HG02938 (cell line): Measurements from ENCODE around the gene ZCCHC3.
"Not testable (repeated sequence)": the region's sequence is repeated elsewhere in the genome, so short reads cannot be mapped to it uniquely, and the experiment has no call there.

Source experiments
- ATAC-seq: cut with Tn5 transposase; IDR thresholded peaks from one replicate; pipeline ENCODE4 v1.9.1; 2021; ENCODE audit warnings: mild to moderate bottlenecking, moderate library complexity; ENCODE audit not compliant: unreplicated experiment

ZCCHC3 gene, protein sequence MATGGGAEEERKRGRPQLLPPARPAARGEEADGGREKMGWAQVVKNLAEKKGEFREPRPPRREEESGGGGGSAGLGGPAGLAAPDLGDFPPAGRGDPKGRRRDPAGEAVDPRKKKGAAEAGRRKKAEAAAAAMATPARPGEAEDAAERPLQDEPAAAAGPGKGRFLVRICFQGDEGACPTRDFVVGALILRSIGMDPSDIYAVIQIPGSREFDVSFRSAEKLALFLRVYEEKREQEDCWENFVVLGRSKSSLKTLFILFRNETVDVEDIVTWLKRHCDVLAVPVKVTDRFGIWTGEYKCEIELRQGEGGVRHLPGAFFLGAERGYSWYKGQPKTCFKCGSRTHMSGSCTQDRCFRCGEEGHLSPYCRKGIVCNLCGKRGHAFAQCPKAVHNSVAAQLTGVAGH

GRCh38 chr20:297098-297924, at the start of gene ZCCHC3:
ZCCHC3 (plus strand) TSS chr20:297570; CDS start chr20:297587, 17 bp downstream.
- ATAC-seq: peak; percentile 74

DNA sequence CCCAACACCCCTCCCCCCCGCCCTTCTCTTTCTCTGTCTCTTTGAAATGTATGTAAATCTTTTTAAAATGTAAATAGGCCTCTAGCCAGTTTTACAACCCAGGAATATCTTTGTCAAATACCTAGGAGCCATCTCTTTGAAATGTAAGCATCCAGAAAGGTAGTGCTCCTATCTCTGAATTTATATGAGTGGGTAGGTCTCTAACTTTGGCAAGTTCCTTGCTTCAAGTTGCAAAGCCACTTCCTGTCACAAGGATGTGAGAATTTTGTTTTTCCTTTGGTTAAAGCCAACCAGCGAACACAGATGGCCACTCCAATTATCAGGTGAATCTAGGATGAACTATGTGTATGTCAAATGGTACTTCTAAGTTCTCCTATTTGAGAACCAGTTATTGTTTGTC, 46.0 kb upstream of the ZCCHC3 start:
- ATAC-seq: no peak

GRCh38 chr20:252801-253200, 44.6 kb upstream of the ZCCHC3 start:
- ATAC-seq: no peak

GRCh38 chr20:253447-253846, 43.9 kb upstream of the ZCCHC3 start:
- not testable (repeated sequence) for ATAC-seq

DNA sequence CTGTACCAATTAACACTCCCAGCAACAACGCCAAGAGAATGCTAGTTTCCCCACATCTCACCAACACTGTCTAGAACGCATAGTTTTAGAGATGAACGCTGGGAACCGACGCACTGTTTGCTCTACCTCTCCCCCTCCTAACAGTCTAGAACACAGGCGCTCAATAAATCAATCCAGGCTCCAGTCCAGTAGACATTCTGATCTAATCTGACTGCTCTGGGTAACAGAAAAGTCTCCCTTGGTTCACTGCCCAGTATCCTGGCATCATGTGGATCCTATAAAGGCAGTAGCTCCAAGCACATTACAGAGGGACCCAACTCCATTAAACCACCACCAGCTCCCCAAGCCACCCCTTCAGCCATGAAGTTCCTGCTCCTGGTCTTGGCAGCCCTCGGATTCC, 40.0 kb upstream of the ZCCHC3 start, which contains the start of gene DEFB132:
DEFB132 (plus strand) TSS at position 306 of the 400 bp plus-strand sequence; CDS start at position 361, 55 bp downstream.
- no peak for ATAC-seq

DNA sequence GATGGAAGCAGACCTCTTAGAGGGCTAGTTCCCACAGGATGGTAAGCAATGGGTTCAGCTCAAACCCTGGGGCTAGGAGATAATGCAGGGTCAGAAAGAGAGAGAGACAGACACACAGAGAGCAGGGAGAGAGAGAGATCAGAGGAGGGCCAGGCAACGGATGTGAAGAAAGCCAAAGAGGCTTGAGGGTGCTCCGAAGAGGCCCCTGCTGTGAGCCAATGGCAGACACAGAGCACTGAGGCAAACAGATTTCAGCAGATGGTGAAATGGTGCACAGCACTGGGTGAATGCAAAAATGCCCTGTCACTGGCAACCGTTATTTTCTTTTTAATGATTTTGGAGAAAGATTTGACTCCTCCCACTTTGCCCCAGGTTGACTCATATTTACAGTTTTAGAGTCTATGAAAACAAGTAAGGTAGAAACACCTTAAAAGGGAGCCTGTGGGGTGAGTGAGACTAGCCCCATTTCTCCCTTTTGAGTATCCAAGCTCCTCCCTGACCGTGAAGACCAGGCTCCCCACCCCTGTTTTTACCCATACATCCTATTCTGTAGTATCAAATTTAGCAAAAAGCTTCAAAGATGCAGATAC, 39.0 kb upstream of the ZCCHC3 start:
- ATAC-seq: no peak

DNA sequence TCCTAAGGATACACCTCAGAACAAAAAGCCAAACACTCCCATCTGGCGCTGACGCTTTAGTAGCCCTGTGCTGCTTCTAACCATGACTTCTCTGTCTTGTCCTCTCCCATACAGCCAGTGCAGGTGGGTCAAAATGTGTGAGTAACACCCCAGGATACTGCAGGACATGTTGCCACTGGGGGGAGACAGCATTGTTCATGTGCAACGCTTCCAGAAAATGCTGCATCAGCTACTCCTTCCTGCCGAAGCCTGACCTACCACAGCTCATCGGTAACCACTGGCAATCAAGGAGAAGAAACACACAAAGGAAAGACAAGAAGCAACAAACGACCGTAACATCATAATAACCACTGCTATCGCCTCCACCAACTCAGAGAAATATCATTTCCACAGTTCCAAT, 38.4 kb upstream of the ZCCHC3 start:
- ATAC-seq: no peak

DNA sequence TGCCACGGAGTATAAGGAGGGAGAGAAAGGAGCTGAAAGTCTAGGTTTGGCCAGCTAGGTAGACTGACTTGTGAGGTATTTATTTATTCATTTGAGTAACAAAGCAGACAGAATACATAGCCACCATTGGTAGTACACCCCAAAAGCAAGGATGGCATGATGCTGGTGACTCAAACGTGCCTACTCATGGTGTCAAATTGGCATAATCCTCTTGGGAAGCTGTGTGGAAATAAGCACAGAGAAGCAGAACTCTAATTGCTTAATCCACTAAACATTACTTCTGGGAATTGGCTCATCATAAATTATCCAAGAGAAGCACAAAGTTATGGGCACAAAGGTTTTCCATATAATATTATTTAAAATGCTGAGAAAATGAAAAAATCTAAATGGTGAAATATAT, 37.4 kb upstream of the ZCCHC3 start:
- no peak for ATAC-seq

DNA sequence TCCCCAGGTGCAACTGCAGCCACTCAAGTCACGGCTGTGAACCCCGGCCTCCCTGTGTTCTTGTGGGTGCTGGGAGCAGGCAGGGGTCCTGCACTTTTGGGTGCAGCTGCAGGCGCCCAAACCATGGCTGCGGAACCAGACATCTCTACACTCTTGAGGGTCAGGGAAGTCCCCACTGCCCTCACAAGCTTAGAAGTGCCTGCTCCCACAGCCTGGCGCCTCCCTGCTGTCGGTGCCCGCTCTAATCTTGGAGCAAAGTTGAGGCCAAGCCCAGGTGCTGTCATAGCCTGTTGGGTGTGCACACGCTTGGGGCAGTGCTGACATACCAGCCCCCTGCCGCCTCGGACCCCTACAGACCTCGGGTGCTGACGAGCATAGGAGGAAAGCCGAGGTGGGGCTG, 33.7 kb upstream of the ZCCHC3 start:
- ATAC-seq: no peak

DNA sequence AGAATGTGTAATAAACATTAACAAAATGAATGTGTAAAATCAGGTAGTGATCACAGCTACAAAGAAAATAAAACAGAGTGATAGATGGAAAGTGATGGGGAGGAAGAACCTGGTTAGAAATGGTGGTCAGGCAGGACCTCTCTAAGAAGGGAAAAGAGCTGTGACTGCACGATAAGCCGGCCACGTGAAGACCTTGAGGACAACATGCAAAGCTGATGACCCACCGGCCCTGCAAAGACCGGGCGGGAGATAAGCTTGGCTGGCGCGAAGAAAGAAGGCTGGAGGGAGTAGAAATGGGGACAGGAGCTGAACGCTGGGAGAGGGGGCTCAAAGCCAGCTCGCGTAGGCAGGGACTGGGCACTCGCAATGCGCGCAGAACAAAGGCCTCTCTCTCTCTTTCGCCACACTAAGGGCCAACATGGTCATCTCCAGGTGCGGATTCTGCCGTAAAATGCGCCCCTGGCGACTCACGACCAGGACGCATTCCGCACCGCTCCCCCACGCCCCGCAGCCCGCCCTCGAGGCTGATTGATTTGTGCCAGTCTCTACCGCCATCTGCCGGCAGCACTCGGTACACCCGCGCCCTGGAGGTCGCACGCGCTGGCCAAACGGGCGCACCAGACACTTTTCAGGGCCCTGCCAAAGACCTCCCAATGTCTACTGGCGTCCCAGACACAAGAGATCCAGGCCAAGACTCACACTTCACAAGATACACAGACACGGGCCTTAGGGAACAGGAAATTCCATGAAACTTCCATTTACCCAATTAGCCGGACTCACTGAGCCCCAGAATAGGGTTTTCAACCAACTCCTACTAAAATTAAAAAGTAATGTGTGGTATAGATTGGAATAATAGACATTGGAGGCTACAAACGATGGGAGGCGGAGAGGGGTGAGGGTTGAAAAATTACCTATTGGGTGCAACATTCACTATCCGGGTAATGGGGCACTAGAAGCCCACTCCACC, 30.5 kb upstream of the ZCCHC3 start:
- ATAC-seq: peak; percentile 81

GRCh38 chr20:270517-270916, 26.9 kb upstream of the ZCCHC3 start:
- ATAC-seq: no peak

- ATAC-seq: no peak
Measured at GRCh38 chr20:271069-271468, 26.3 kb upstream of the ZCCHC3 start.

DNA sequence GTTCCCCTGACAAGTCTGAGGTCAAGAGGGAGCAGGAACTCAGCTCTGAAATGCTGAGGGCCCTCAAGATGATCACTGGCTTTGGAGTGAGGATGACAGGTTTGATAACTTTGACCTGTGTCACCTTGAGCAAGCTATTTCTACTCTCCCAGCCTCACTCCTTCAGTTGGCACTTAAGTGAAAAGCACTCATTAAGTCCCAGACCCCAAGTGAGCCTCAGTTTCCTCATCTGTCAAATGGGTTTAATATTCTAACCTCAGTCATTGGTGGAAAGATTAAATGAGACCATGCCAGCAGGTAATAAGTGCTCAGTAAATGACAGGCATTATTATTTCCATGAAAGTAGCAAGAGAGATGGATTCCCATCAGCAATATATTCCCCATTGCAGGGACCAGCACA, 25.8 kb upstream of the ZCCHC3 start:
- ATAC-seq: no peak

DNA sequence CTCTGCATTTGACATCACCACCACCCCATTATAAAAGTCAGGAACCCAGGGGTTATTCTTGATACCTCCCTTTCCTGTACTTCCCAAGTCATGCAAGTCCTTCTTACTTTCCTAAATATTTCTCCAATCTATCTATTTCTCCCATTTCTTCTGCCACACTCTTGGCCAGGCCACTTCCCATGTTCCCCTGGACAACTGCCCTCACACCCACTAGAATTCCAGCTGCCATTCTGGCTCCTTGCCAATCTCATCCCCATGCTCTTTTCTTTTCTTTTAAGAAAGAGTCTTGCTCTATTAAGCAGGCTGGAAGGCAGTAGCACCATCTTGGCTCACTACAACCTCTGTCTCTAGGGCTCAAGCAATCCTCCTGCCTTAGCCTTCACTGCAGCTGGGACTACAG, 24.7 kb upstream of the ZCCHC3 start:
- no peak for ATAC-seq

DNA sequence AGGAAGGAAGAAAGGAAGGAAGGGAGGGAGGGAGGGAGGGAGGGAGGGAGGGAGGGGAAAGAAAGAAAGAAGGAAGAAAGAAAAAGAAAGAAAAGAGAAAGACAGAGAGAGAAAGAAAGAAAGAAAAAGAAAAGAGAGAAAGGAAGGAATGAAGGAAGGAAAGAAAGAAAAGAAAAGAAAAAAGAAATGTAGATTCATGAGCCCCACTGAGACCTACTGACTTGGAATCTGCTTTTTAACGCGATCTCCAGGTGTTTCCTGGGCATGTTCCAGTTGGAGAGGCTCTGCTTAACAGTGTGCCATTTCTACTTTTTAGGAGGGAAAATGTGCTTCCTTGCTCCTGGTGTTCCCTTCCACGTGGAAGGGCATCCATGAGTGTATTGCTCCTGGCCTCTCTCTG, 23.5 kb upstream of the ZCCHC3 start:
- no peak for ATAC-seq

DNA sequence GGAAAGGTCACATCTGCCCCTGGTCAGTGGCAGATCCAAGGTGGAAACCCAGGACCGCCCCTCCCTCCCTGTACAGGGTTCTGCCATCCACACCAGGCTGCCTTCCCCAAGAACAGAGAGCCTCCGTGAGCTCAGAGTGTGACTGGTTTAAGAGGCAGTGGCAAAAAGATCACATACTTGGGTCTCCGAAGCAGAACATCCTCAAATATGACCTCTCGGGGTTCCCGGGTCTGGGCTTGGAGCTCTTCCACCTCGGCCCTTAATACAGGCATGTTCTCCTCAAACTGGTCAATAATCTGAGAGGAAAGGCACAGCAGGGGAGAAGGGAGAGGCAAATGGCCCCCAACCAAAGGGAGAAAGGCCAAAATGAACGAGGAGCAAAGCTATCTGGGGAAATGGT, 21.6 kb upstream of the ZCCHC3 start:
- no peak for ATAC-seq

GRCh38 chr20:276620-277495, 20.5 kb upstream of the ZCCHC3 start:
- no peak for ATAC-seq

DNA sequence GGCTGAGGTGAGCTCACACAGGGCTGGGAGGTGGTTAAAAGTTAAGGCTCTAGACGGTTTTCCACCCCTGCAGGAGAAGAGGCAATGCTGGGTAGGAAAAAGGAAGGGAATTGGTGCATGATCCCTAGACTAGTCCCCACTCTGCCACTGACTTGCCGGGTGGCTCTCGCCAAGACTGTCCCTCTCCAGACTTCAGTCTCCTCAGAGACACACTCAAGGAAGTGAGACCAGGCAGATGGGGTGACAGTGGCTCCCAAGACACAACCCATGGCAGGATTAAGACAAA, 19.9 kb upstream of the ZCCHC3 start:
- ATAC-seq: no peak

- no peak for ATAC-seq
Measured at GRCh38 chr20:278181-278580, 19.2 kb upstream of the ZCCHC3 start.
